BE2C (cell line): Measurements from ENCODE around the gene SLC13A3.
A peak's percentile ranks its signal among the peaks of the same experiment; 100 is the strongest.

ENCODE experiments used
- DNase-seq: peaks from one replicate; pipeline ENCODE4 v3.0.0-alpha.2; 2020
- H3K27me3 ChIP-seq: fragments of 250-450 bp; sonication (Bioruptor Pico); 2 replicates; pipeline ENCODE4 v1.5.1; 2020; ENCODE audit warnings: mild to moderate bottlenecking
- H3K36me3 ChIP-seq: fragments of 250-450 bp; sonication (Bioruptor Pico); 2 replicates; pipeline ENCODE4 v1.5.1; 2020; ENCODE audit warnings: mild to moderate bottlenecking
- H3K4me1 ChIP-seq: fragments of 250-450 bp; sonication (Bioruptor Pico); 2 replicates; pipeline ENCODE4 v1.5.1; 2020
- H3K4me3 ChIP-seq: 2 replicates; pipeline ENCODE4 v1.5.1; 2011; ENCODE audit warnings: low read depth, low read length
- H3K9me3 ChIP-seq: fragments of 250-450 bp; sonication (Bioruptor Pico); 2 replicates; pipeline ENCODE4 v1.5.1; 2020
- CTCF ChIP-seq: IDR thresholded peaks from 2 replicates; pipeline ENCODE4 v1.5.1; 2012; ENCODE audit warnings: mild to moderate bottlenecking, low read depth, low read length

SLC13A3 gene

GRCh38 chr20:46512943-46513844, 138.1 kb downstream of the SLC13A3 start, which contains the start of gene ZNF334:
ZNF334 (minus strand) TSS chr20:46513559; CDS start chr20:46512102, 1,457 bp downstream.
- Histone ChIP-seq H3K27me3 (peaks cover 3% of the 10 kb centered on the region; the same call in 1 of the 2 replicates), H3K4me1 (no peaks in the 10 kb centered on the region), H3K36me3 (no peaks in the 10 kb centered on the region), H3K4me3 (peak within 1 kb of the TSS; percentile 68), H3K9me3 (no peaks in the 10 kb centered on the region)
- no peak for TF ChIP-seq CTCF
- DNase-seq: peak; percentile 64

GRCh38 chr20:46509523-46509922, 141.7 kb downstream of the SLC13A3 start:
- Histone ChIP-seq H3K36me3 (no peaks in the 10 kb centered on the region), H3K4me3 (no peak overlapping the region), H3K9me3 (no peaks in the 10 kb centered on the region), H3K27me3 (peaks cover 20% of the 10 kb centered on the region), H3K4me1 (no peaks in the 10 kb centered on the region)
- no peak for TF ChIP-seq CTCF
- DNase-seq: no peak
